ENCODE measurements around the gene CPA2.

GRCh38 chr7:130262448-130262847 is 4.2 kb upstream of the CPA2 start:
- TF ChIP-seq CTCF (IDR thresholded peaks at IDR 0.05): no peak
- no peak for TF ChIP-seq POLR2AphosphoS5 (IDR thresholded peaks at IDR 0.05)
- no peak for TF ChIP-seq POLR2A (IDR thresholded peaks at IDR 0.05)
